ENCODE data around the gene C14orf180. TPM values are rescaled to one million over a fixed set of nuclear protein-coding genes. Genes with fewer than 3 reads are reported as not detected.

The C14orf180 gene
- total RNA-seq, 1 experiment from 2014 or later, result not detected

DNA sequence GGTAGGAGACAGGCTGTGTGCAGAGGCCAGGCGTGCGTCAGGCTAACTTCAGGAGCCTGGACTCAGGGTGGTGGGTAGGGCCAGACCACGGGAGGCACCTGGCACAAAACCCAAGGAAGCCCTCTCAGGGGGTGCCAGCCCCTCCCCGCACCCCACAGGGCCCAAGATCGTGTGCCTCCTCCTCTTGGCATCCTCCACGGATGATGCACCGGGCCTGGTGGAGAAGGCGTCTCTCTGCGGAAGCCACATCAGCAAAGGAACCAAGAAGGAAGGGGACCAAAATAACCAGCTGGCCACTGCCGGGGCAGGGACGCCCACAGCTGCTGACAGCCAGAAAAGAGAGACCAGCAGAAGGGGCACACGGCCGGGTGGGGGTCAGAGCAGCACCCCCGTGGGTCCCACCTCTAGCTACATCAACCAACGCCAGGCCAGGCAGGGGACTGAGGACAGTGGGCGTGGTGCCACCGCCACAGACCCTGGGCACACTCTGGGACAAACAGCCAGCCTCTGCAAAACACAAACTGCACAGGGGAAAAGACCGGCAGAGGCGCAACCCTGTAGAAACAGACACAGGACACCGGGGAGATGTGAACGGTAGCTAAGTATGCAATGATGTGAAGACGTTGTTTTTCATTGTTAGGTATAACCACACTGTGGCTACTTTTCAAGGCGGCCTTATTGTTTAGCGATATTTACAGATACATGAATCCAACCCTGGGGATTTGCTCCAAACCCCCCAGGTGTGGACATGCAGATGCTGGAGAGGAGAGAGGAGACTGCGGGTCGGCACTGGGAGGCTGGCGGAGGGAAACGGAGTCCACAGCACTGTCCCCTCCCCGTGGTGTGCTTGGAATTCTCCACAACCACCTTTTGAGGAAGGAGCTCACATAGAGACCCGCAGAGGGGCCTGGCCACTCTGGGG is 26.1 kb upstream of the C14orf180 start:
- Histone ChIP-seq H3K27ac (ENCODE audit: low read depth, low read length, poor library complexity, severe bottlenecking) (no peak overlapping the region), H3K36me3 (ENCODE audit: insufficient read depth, low read length, poor library complexity, severe bottlenecking) (no peaks in the 10 kb centered on the region), H3K4me1 (ENCODE audit: insufficient read depth, low read length, poor library complexity, severe bottlenecking) (no peaks in the 10 kb centered on the region), H3K4me3 (ENCODE audit: low read depth, low read length, poor library complexity, severe bottlenecking) (no peak overlapping the region), H3K27me3 (replicated peaks; ENCODE audit: insufficient read depth, low read depth, low read length, poor library complexity) (no peaks in the 10 kb centered on the region), H3K9me3 (ENCODE audit: low read depth, low read length, poor library complexity, severe bottlenecking) (no peaks in the 10 kb centered on the region)
- DNase-seq (ENCODE audit: low spot score), result no peak
- ChIA-PET POLR2A (ENCODE audit: low non-redundant PET) (no interaction called here), CTCF (no interaction called here)
- BruUV-seq (replicated peaks), result no TSS peak
- intact Hi-C loops (cut with micrococcal nuclease; ENCODE audit: unreplicated experiment), result no loop called here
- no peak for TF ChIP-seq EZH2 (IDR thresholded peaks at IDR 0.05; ENCODE audit: borderline replicate concordance, low read depth, low read length, poor library complexity, severe bottlenecking)
- TF ChIP-seq CTCF (conservative IDR thresholded peaks at IDR 0.05; ENCODE audit: low read depth, low read length), result no peak

DNA sequence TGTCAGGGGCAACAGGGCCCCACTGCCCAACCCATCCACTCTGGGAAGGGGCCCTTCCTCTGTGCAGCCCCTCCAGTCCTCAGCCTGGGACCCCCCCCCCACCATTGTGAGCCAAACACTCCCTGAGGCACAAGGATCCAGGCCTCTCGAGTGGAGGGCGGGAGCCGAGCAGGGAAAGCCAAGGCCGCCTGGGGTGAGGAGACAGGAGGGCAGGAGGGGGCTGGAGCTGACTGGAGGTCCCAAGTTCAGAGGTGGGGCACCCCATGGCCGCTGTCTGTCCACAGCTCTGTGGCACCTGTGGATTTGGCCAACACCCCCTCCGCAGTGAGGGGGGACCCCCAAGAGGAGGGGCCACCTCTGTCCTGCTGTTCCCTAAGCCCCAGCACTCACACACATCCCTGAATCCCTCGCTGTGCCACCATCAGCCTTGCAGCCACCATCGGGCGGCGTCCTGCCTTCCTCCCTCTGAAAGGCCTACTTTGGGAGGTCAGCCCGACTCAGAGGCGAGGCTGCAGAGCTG is 25.4 kb upstream of the C14orf180 start:
- H3K36me3 ChIP-seq (ENCODE audit: insufficient read depth, low read length, poor library complexity, severe bottlenecking), result no peaks in the 10 kb centered on the region
- POLR2A ChIA-PET (ENCODE audit: low non-redundant PET), result no interaction called here

More for the DNA sequence above, 25.4 kb upstream of the C14orf180 start:
- no peak for DNase-seq (ENCODE audit: low spot score)
- CTCF ChIA-PET, result no interaction called here
- H3K4me3 ChIP-seq (ENCODE audit: low read depth, low read length, poor library complexity, severe bottlenecking), result no peak overlapping the region
- H3K9me3 ChIP-seq (ENCODE audit: low read depth, low read length, poor library complexity, severe bottlenecking), result no peaks in the 10 kb centered on the region
- no TSS peak for BruUV-seq (replicated peaks)
- H3K4me1 ChIP-seq (ENCODE audit: insufficient read depth, low read length, poor library complexity, severe bottlenecking), result no peaks in the 10 kb centered on the region
- H3K27ac ChIP-seq (ENCODE audit: low read depth, low read length, poor library complexity, severe bottlenecking), result no peak overlapping the region
- intact Hi-C loops (cut with micrococcal nuclease; ENCODE audit: unreplicated experiment), result no loop called here
- TF ChIP-seq EZH2 (IDR thresholded peaks at IDR 0.05; ENCODE audit: borderline replicate concordance, low read depth, low read length, poor library complexity, severe bottlenecking) (no peak), CTCF (conservative IDR thresholded peaks at IDR 0.05; ENCODE audit: low read depth, low read length) (no peak)
- no peaks in the 10 kb centered on the region for H3K27me3 ChIP-seq (replicated peaks; ENCODE audit: insufficient read depth, low read depth, low read length, poor library complexity)

Data from A673 (cell line).